ENCODE data around the gene RALGAPB. TPM values are rescaled to one million over a fixed set of nuclear protein-coding genes. Genes with fewer than 3 reads are reported as not detected.

The RALGAPB gene
- total and polyA plus RNA-seq, 2 of the 13 experiments (the other 11 are each of a cell fraction or from before 2014, with no cell fraction given): 17.6 to 30.6 TPM

DNA sequence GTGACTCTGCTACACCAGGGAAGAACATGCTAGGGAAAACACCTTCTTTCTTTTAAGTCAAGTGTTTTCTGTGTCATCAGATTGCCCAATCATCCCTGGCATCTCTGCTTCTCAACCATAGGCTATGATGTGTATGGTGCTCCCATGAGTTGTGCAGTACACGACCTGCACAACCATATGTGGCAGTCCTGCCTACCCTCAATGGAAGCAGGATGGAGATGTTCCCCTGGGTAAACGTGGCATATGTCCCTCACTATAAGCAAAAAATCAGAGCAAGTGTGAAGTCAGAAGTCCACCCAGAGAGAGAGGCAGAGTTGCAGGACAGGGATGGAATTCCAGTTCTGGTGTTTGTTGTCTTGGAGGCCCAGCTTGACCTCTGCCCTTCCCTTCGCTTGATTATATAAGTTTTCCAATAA is 27.3 kb upstream of the RALGAPB start (continued):
- TF ChIP-seq FOXP1 (IDR thresholded peaks at IDR 0.05): no peak
- 0 out of 2 replicates have a peak, but pooled peaks have one; percentile 30 for TF ChIP-seq FOXP1 (CRISPR knock-in tag; IDR thresholded peaks at IDR 0.05)
- no peak for TF ChIP-seq ISX (CRISPR knock-in tag; conservative IDR thresholded peaks at IDR 0.05)
- TF ChIP-seq CENPX (CRISPR knock-in tag; IDR thresholded peaks at IDR 0.05): no peak
- no peak for TF ChIP-seq ATF7-NPFF (CRISPR knock-in tag; IDR thresholded peaks at IDR 0.05; ENCODE audit: low read depth)
- TF ChIP-seq, protein P1, sequence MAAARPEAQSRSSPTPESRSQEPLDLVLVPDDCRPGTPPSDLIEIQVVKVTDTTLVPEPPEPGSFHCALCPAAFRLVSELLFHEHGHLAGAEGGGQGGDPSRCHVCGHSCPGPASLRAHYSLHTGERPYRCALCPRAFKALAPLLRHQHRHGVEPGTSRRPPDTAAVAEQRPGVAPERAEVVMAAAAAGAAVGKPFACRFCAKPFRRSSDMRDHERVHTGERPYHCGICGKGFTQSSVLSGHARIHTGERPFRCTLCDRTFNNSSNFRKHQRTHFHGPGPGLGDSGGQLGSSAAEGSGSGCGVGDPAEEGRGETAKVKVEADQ (CRISPR knock-in tag; IDR thresholded peaks at IDR 0.05; ENCODE audit: borderline replicate concordance): no peak
- TF ChIP-seq ZMAT3 (CRISPR knock-in tag; conservative IDR thresholded peaks at IDR 0.05): no peak
- TF ChIP-seq CREM (IDR thresholded peaks at IDR 0.05): no peak
- no peak for TF ChIP-seq CREM (CRISPR knock-in tag; IDR thresholded peaks at IDR 0.05)
- TF ChIP-seq RCOR2 (CRISPR knock-in tag; IDR thresholded peaks at IDR 0.05): peak; percentile 42; the same call in 1 of the 2 replicates
- TF ChIP-seq RAD21 (CRISPR knock-in tag; IDR thresholded peaks at IDR 0.05): no peak
- TF ChIP-seq ZNF367 (CRISPR knock-in tag; IDR thresholded peaks at IDR 0.05; ENCODE audit: borderline replicate concordance): no peak
- TF ChIP-seq CEBPB (IDR thresholded peaks at IDR 0.05; ENCODE audit: borderline replicate concordance, low read depth, low read length): peak; percentile 65; the same call in 1 of the 2 replicates
- TF ChIP-seq MAFF (IDR thresholded peaks at IDR 0.05; ENCODE audit: low read depth, low read length): no peak
- no peak for TF ChIP-seq ZNF75D (CRISPR knock-in tag; IDR thresholded peaks at IDR 0.05; ENCODE audit: borderline replicate concordance)
- TF ChIP-seq ZMYM3 (CRISPR knock-in tag; IDR thresholded peaks at IDR 0.05): peak; percentile 99
- no peak for TF ChIP-seq CBX2 (IDR thresholded peaks at IDR 0.05; ENCODE audit: low read depth, low read length)
- no peak for TF ChIP-seq CBX2 (CRISPR knock-in tag; IDR thresholded peaks at IDR 0.05; ENCODE audit: low read depth)
- TF ChIP-seq, protein P2, sequence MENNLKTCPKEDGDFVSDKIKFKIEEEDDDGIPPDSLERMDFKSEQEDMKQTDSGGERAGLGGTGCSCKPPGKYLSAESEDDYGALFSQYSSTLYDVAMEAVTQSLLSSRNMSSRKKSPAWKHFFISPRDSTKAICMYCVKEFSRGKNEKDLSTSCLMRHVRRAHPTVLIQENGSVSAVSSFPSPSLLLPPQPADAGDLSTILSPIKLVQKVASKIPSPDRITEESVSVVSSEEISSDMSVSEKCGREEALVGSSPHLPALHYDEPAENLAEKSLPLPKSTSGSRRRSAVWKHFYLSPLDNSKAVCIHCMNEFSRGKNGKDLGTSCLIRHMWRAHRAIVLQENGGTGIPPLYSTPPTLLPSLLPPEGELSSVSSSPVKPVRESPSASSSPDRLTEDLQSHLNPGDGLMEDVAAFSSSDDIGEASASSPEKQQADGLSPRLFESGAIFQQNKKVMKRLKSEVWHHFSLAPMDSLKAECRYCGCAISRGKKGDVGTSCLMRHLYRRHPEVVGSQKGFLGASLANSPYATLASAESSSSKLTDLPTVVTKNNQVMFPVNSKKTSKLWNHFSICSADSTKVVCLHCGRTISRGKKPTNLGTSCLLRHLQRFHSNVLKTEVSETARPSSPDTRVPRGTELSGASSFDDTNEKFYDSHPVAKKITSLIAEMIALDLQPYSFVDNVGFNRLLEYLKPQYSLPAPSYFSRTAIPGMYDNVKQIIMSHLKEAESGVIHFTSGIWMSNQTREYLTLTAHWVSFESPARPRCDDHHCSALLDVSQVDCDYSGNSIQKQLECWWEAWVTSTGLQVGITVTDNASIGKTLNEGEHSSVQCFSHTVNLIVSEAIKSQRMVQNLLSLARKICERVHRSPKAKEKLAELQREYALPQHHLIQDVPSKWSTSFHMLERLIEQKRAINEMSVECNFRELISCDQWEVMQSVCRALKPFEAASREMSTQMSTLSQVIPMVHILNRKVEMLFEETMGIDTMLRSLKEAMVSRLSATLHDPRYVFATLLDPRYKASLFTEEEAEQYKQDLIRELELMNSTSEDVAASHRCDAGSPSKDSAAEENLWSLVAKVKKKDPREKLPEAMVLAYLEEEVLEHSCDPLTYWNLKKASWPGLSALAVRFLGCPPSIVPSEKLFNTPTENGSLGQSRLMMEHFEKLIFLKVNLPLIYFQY (CRISPR knock-in tag; IDR thresholded peaks at IDR 0.05; ENCODE audit: borderline replicate concordance): peak; percentile 81; the same call in 1 of the 2 replicates
- no peak for TF ChIP-seq ZNF451 (CRISPR knock-in tag; IDR thresholded peaks at IDR 0.05)
- TF ChIP-seq, protein P3, sequence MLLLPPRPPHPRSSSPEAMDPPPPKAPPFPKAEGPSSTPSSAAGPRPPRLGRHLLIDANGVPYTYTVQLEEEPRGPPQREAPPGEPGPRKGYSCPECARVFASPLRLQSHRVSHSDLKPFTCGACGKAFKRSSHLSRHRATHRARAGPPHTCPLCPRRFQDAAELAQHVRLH (CRISPR knock-in tag; IDR thresholded peaks at IDR 0.05; ENCODE audit: borderline replicate concordance, low read depth): peak; percentile 72; the same call in 1 of the 2 replicates
- TF ChIP-seq NR2F6 (IDR thresholded peaks at IDR 0.05): peak; percentile 86
- TF ChIP-seq NR2F6 (CRISPR knock-in tag; IDR thresholded peaks at IDR 0.05): peak; percentile 87
- TF ChIP-seq, protein P4, sequence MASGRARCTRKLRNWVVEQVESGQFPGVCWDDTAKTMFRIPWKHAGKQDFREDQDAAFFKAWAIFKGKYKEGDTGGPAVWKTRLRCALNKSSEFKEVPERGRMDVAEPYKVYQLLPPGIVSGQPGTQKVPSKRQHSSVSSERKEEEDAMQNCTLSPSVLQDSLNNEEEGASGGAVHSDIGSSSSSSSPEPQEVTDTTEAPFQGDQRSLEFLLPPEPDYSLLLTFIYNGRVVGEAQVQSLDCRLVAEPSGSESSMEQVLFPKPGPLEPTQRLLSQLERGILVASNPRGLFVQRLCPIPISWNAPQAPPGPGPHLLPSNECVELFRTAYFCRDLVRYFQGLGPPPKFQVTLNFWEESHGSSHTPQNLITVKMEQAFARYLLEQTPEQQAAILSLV (CRISPR knock-in tag; IDR thresholded peaks at IDR 0.05; ENCODE audit: borderline replicate concordance): no peak
- TF ChIP-seq, protein P5, sequence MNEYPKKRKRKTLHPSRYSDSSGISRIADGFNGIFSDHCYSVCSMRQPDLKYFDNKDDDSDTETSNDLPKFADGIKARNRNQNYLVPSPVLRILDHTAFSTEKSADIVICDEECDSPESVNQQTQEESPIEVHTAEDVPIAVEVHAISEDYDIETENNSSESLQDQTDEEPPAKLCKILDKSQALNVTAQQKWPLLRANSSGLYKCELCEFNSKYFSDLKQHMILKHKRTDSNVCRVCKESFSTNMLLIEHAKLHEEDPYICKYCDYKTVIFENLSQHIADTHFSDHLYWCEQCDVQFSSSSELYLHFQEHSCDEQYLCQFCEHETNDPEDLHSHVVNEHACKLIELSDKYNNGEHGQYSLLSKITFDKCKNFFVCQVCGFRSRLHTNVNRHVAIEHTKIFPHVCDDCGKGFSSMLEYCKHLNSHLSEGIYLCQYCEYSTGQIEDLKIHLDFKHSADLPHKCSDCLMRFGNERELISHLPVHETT (CRISPR knock-in tag; conservative IDR thresholded peaks at IDR 0.05): no peak
- peak; percentile 20; the same call in 1 of the 2 replicates for TF ChIP-seq ZNF292 (CRISPR knock-in tag; IDR thresholded peaks at IDR 0.05; ENCODE audit: borderline replicate concordance, low read depth)
- peak; percentile 12; the same call in 1 of the 2 replicates for TF ChIP-seq MIXL1 (CRISPR knock-in tag; IDR thresholded peaks at IDR 0.05)
